OCI-LY1 (cell line): Measurements from ENCODE around the gene CAPG.
"Not testable (repeated sequence)": the region's sequence is repeated elsewhere in the genome, so short reads cannot be mapped to it uniquely, and the experiment has no call there.

Source experiments
- H2AFZ ChIP-seq: fragments of 200-600 bp; sonication (generic), shearing (Covaris generic); 2 replicates; pipeline ENCODE4 v1.6.0; 2014; ENCODE audit warnings: antibody characterized with exemption, mild to moderate bottlenecking, low read length
- H3F3A ChIP-seq: fragments of 200-600 bp; sonication (generic), shearing (Covaris generic); 2 replicates; pipeline ENCODE4 v1.6.0; 2014; ENCODE audit warnings: mild to moderate bottlenecking, antibody characterized with exemption, low read length, moderate library complexity; ENCODE audit not compliant: insufficient read depth
- H3K27ac ChIP-seq: fragments of 200-600 bp; sonication (generic); 2 replicates; pipeline ENCODE4 v1.5.1; 2014; ENCODE audit warnings: low read length, mixed run types, mild to moderate bottlenecking, low read depth; ENCODE audit not compliant: poor library complexity, severe bottlenecking
- H3K27me3 ChIP-seq: fragments of 200-600 bp; sonication (generic); 2 replicates; pipeline ENCODE4 v1.6.0; 2014; ENCODE audit warnings: antibody characterized with exemption, mild to moderate bottlenecking, low read length, moderate library complexity; ENCODE audit not compliant: insufficient read depth
- H3K36me3 ChIP-seq: fragments of 200-600 bp; sonication (generic); 2 replicates; pipeline ENCODE4 v1.6.1; 2014; ENCODE audit warnings: mild to moderate bottlenecking, antibody characterized with exemption, low read length, moderate library complexity, mixed read lengths; ENCODE audit not compliant: insufficient read depth
- H3K4me1 ChIP-seq: fragments of 200-600 bp; sonication (generic); 2 replicates; pipeline ENCODE4 v1.5.1; 2014; ENCODE audit warnings: mild to moderate bottlenecking, low read length, moderate library complexity; ENCODE audit not compliant: insufficient read depth, severe bottlenecking
- H3K4me2 ChIP-seq: fragments of 200-600 bp; sonication (generic), shearing (Covaris generic); 2 replicates; pipeline ENCODE4 v1.6.1; 2014; ENCODE audit warnings: low read length
- H3K4me3 ChIP-seq: fragments of 200-600 bp; sonication (generic); 2 replicates; pipeline ENCODE4 v1.5.1; 2014; ENCODE audit warnings: low read length, low read depth, mild to moderate bottlenecking, mixed read lengths; ENCODE audit not compliant: poor library complexity, severe bottlenecking
- H3K79me2 ChIP-seq: fragments of 200-600 bp; shearing (Covaris generic); 2 replicates; pipeline ENCODE4 v1.6.1; 2016; ENCODE audit warnings: mixed run types, low read length, mixed read lengths; ENCODE audit not compliant: insufficient read depth
- H3K9ac ChIP-seq: fragments of 200-600 bp; sonication (generic), shearing (Covaris generic); 2 replicates; pipeline ENCODE4 v1.6.1; 2014; ENCODE audit warnings: mild to moderate bottlenecking, low read length, mixed read lengths
- H3K9me2 ChIP-seq: fragments of 200-600 bp; sonication (generic), shearing (Covaris generic); 2 replicates; pipeline ENCODE4 v1.6.1; 2014; ENCODE audit warnings: low read depth, mild to moderate bottlenecking, low read length, mixed read lengths
- H3K9me3 ChIP-seq: fragments of 200-600 bp; shearing (Covaris generic); 2 replicates; pipeline ENCODE4 v1.6.1; 2014; ENCODE audit warnings: low read length, mixed read lengths
- H4K20me1 ChIP-seq: fragments of 200-600 bp; sonication (generic), shearing (Covaris generic); 2 replicates; pipeline ENCODE4 v1.6.0; 2016; ENCODE audit warnings: mild to moderate bottlenecking, low read length; ENCODE audit not compliant: insufficient read depth
- EZH2 ChIP-seq: fragments of 200-600 bp; sonication (generic), shearing (Covaris generic); IDR thresholded peaks from 2 replicates; pipeline ENCODE4 v1.8.0; 2017; ENCODE audit warnings: borderline replicate concordance, mixed run types, mild to moderate bottlenecking, antibody characterized with exemption, low read length, moderate library complexity, mixed read lengths
- TF ChIP-seq, protein P1 (sequence below): fragments of 200-600 bp; sonication (generic), shearing (Covaris generic); IDR thresholded peaks from 2 replicates; pipeline ENCODE4 v1.5.1; 2017; ENCODE audit warnings: mild to moderate bottlenecking, antibody characterized with exemption, low read length, moderate library complexity, mixed read lengths

CAPG gene

GRCh38 chr2:85369500-85369899, 40.7 kb downstream of the CAPG start:
- Histone ChIP-seq H3K9ac (no peak overlapping the region), H3K9me2 (no peaks in the 10 kb centered on the region), H3K36me3 (no peaks in the 10 kb centered on the region), H3K9me3 (no peaks in the 10 kb centered on the region), H4K20me1 (no peaks in the 10 kb centered on the region), H3K4me3 (no peak overlapping the region), H3K4me2 (no peak overlapping the region), H3K27me3 (no peaks in the 10 kb centered on the region), H3F3A (no peaks in the 10 kb centered on the region), H3K27ac (no peak overlapping the region), H3K79me2 (no peaks in the 10 kb centered on the region), H3K4me1 (no peaks in the 10 kb centered on the region), H2AFZ (no peak overlapping the region)
- TF ChIP-seq, protein P1, sequence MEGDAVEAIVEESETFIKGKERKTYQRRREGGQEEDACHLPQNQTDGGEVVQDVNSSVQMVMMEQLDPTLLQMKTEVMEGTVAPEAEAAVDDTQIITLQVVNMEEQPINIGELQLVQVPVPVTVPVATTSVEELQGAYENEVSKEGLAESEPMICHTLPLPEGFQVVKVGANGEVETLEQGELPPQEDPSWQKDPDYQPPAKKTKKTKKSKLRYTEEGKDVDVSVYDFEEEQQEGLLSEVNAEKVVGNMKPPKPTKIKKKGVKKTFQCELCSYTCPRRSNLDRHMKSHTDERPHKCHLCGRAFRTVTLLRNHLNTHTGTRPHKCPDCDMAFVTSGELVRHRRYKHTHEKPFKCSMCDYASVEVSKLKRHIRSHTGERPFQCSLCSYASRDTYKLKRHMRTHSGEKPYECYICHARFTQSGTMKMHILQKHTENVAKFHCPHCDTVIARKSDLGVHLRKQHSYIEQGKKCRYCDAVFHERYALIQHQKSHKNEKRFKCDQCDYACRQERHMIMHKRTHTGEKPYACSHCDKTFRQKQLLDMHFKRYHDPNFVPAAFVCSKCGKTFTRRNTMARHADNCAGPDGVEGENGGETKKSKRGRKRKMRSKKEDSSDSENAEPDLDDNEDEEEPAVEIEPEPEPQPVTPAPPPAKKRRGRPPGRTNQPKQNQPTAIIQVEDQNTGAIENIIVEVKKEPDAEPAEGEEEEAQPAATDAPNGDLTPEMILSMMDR = no peak
- TF ChIP-seq EZH2 = no peak

- no peak overlapping the region for H3K27ac ChIP-seq
- H2AFZ ChIP-seq = no peak overlapping the region
- H3K9ac ChIP-seq = no peak overlapping the region
- no peaks in the 10 kb centered on the region for H3K4me1 ChIP-seq
- no peak overlapping the region for H3K4me3 ChIP-seq
- no peak overlapping the region for H3K4me2 ChIP-seq
- no peaks in the 10 kb centered on the region for H3K9me2 ChIP-seq
- no peaks in the 10 kb centered on the region for H3F3A ChIP-seq
- H3K9me3 ChIP-seq = no peaks in the 10 kb centered on the region
- no peak for TF ChIP-seq EZH2
- TF ChIP-seq, protein P1 = no peak
- H3K27me3 ChIP-seq = no peaks in the 10 kb centered on the region
- no peaks in the 10 kb centered on the region for H4K20me1 ChIP-seq
- H3K36me3 ChIP-seq = no peaks in the 10 kb centered on the region; the same call in 1 of the 2 replicates
- H3K79me2 ChIP-seq = no peaks in the 10 kb centered on the region
Observed at GRCh38 chr2:85368921-85369320, 41.2 kb downstream of the CAPG start.

DNA sequence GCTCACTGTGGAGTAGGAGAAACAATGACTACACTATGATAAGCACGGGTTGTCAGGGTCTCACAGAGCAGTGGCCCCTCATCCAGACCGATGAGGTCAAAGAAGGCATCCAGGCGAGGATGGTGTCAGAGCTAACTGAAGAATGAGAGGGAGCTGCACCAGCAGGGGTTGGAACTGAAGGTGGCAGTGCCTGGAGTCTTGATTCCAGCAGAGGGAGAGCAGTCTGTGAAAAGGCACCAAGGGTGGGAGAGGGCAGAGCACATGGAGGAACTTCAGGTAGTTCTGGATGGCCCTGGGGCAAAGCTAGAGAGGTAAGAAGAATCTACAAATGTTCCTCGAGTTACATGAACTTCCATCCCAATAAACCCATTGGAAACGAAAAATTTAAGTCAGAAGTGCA, 43.0 kb downstream of the CAPG start:
- H3K79me2 ChIP-seq = no peaks in the 10 kb centered on the region
- no peak overlapping the region for H3K27ac ChIP-seq
- H3F3A ChIP-seq = no peaks in the 10 kb centered on the region
- H3K36me3 ChIP-seq = peaks cover 13% of the 10 kb centered on the region
- H2AFZ ChIP-seq = no peak overlapping the region
- H3K27me3 ChIP-seq = no peaks in the 10 kb centered on the region
- no peak for TF ChIP-seq EZH2
- TF ChIP-seq, protein P1 = no peak
- no peaks in the 10 kb centered on the region for H3K4me1 ChIP-seq
- H3K4me3 ChIP-seq = no peak overlapping the region
- no peaks in the 10 kb centered on the region for H3K9me3 ChIP-seq
- H4K20me1 ChIP-seq = no peaks in the 10 kb centered on the region
- no peak overlapping the region for H3K4me2 ChIP-seq
- no peak overlapping the region for H3K9ac ChIP-seq
- no peaks in the 10 kb centered on the region for H3K9me2 ChIP-seq

DNA sequence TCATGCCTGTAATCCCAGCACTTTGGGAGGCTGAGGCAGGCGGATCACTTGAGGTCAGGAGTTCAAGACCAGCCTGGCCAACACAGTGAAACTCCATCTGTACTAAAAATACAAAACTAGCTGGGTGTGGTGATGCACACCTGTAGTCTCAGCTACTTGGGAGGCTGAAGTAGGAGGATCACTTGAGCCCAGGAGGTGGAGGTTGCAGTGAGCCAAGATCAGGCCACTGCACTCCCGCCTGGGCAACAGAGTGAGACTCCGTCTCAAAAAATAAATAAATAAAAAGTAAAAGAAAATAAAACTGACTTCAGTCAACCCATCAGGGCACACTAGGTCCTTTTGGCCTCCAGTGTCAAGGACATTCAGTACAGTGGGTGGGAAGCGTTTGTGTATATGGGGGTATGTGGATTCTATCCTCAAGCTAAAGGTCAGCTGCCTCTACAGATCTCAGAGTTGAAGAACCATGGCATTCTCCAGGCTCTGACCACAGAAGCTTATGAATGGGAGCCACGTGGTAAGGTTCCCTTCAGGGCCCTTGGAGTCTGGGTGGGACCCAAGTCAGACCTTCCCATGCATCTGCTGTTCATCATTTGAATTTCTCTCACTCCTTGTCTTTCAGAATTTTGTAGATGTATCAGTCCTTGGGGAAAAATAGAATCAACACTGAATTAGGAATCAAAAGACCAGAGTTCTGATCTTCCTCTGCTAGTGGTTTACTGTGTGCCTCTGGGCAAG, 47.3 kb downstream of the CAPG start:
- not testable (repeated sequence) for H3K4me1 ChIP-seq, H3F3A ChIP-seq, H2AFZ ChIP-seq, H3K27ac ChIP-seq, H3K4me2 ChIP-seq, H3K27me3 ChIP-seq, H3K79me2 ChIP-seq, H4K20me1 ChIP-seq, H3K9ac ChIP-seq, H3K9me3 ChIP-seq, H3K9me2 ChIP-seq, H3K4me3 ChIP-seq
- H3K36me3 ChIP-seq = peaks cover 31% of the 10 kb centered on the region
